ENCODE results near the gene GNMT. TPM values are rescaled to one million over a fixed set of nuclear protein-coding genes. Genes with fewer than 3 reads are reported as not detected.

GNMT gene
- 1.4 and 2.0 TPM in 2 replicates for polyA plus RNA-seq (2012; rRNA removed)
- 0.48 and 0.56 TPM in 2 replicates for polyA plus RNA-seq (2012; cell fraction: cytosol; rRNA removed)
- 11.9 and 12.7 TPM in 2 replicates for polyA plus RNA-seq (2012; cell fraction: nucleus; rRNA removed)

GRCh38 chr6:42960243-42961019 lies at the start of gene GNMT:
Gene GNMT, plus strand, starts transcription at chr6:42960754. Its CDS starts 14 bp downstream, at chr6:42960768.
- DNase-seq, result peak; percentile 84
- WGBS (ENCODE audit: low lambda C conversion rate), result 58% methylated on average over 23 of the region's 62 CpGs
- no peak within 1 kb of the TSS for H3K9ac ChIP-seq
- no peak within 1 kb of the TSS; the same call in 1 of the 2 replicates for H3K4me2 ChIP-seq
- H3K4me1 ChIP-seq (ENCODE audit: control insufficient read depth in 1 of 2, insufficient read depth in 2 of 2, low read depth in 1 of 2, low read length in 1 of 2), result peaks cover 0 to 7% of the 10 kb centered on the region in 2 experiments; a peak in 1 of 4 replicates
- CTCF ChIA-PET, result interaction anchor here (1.1 to 1.2 kb wide), 2 partner anchors 75 to 170 kb away, joined by 3 read pairs; no protein-coding TSS in a partner anchor
- no peaks in the 10 kb centered on the region for H4K20me1 ChIP-seq (ENCODE audit: insufficient read depth)
- H3F3A ChIP-seq (replicated peaks; ENCODE audit: insufficient read depth), result no peaks in the 10 kb centered on the region
- H3K9me2 ChIP-seq, result no peaks in the 10 kb centered on the region
- peak within 1 kb of the TSS in 1 of 2 experiments; percentile 34; a peak in 2 of 4 replicates for H3K4me3 ChIP-seq (ENCODE audit: low read depth in 2 of 2, low read length in 1 of 2)
- no peaks in the 10 kb centered on the region for H3K79me2 ChIP-seq (ENCODE audit: insufficient read depth)
- H2AFZ ChIP-seq (ENCODE audit: low read depth), result no peak within 1 kb of the TSS
- no peaks in the 10 kb centered on the region for H3K9me3 ChIP-seq
- no peak within 1 kb of the TSS for H3K27ac ChIP-seq (ENCODE audit: low read depth in 2 of 2, low read length in 1 of 2)
- POLR2A ChIA-PET, result interaction anchor here (1.0 to 1.5 kb wide), 3 partner anchors 14 to 31 kb away, joined by 3 to 5 read pairs (median 4); partner anchors contain the start of genes CNPY3 and PEX6
- peaks cover 0 to 15% of the 10 kb centered on the region in 2 experiments for H3K36me3 ChIP-seq (replicated peaks in 1 of 2; ENCODE audit: control insufficient read depth in 1 of 2, insufficient read depth in 2 of 2, low read length in 1 of 2)
- H3K27me3 ChIP-seq (ENCODE audit: insufficient read depth), result no peaks in the 10 kb centered on the region
- TF ChIP-seq POLR2AphosphoS5 (IDR thresholded peaks at IDR 0.05; ENCODE audit: low read depth, low read length) (no peak), TEAD4 (IDR thresholded peaks at IDR 0.05; ENCODE audit: borderline replicate concordance, insufficient read depth) (no peak), SIN3A (IDR thresholded peaks at IDR 0.05; ENCODE audit: borderline replicate concordance, low read depth, low read length) (no peak), SMC3 (IDR thresholded peaks at IDR 0.05; ENCODE audit: low read depth, low read length) (no peak), NRF1 (IDR thresholded peaks at IDR 0.05; ENCODE audit: low read depth, low read length) (no peak), RFX5 (IDR thresholded peaks at IDR 0.05; ENCODE audit: low read length) (no peak), FOSL2 (IDR thresholded peaks at IDR 0.05; ENCODE audit: borderline replicate concordance, low read depth) (no peak), TAF1 (IDR thresholded peaks at IDR 0.05; ENCODE audit: borderline replicate concordance, low read depth, low read length) (no peak), GABPA (IDR thresholded peaks at IDR 0.05; ENCODE audit: low read depth) (no peak), CHD2 (IDR thresholded peaks at IDR 0.05; ENCODE audit: low read length, partially characterized antibody) (no peak), EZH2phosphoT487 (IDR thresholded peaks at IDR 0.05; ENCODE audit: borderline replicate concordance, low read depth) (no peak), YY1 (IDR thresholded peaks at IDR 0.05; ENCODE audit: low read depth) (no peak), FOXJ3 (CRISPR knock-in tag; IDR thresholded peaks at IDR 0.05) (no peak), RAD21 (IDR thresholded peaks at IDR 0.05; ENCODE audit: low read length) (no peak)
- TF ChIP-seq, protein P1, sequence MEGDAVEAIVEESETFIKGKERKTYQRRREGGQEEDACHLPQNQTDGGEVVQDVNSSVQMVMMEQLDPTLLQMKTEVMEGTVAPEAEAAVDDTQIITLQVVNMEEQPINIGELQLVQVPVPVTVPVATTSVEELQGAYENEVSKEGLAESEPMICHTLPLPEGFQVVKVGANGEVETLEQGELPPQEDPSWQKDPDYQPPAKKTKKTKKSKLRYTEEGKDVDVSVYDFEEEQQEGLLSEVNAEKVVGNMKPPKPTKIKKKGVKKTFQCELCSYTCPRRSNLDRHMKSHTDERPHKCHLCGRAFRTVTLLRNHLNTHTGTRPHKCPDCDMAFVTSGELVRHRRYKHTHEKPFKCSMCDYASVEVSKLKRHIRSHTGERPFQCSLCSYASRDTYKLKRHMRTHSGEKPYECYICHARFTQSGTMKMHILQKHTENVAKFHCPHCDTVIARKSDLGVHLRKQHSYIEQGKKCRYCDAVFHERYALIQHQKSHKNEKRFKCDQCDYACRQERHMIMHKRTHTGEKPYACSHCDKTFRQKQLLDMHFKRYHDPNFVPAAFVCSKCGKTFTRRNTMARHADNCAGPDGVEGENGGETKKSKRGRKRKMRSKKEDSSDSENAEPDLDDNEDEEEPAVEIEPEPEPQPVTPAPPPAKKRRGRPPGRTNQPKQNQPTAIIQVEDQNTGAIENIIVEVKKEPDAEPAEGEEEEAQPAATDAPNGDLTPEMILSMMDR (IDR thresholded peaks at IDR 0.05), result no peak
- TF ChIP-seq, protein P2, sequence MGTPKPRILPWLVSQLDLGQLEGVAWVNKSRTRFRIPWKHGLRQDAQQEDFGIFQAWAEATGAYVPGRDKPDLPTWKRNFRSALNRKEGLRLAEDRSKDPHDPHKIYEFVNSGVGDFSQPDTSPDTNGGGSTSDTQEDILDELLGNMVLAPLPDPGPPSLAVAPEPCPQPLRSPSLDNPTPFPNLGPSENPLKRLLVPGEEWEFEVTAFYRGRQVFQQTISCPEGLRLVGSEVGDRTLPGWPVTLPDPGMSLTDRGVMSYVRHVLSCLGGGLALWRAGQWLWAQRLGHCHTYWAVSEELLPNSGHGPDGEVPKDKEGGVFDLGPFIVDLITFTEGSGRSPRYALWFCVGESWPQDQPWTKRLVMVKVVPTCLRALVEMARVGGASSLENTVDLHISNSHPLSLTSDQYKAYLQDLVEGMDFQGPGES (IDR thresholded peaks at IDR 0.05; ENCODE audit: low read depth, low read length), result no peak
- TF ChIP-seq, protein P3, sequence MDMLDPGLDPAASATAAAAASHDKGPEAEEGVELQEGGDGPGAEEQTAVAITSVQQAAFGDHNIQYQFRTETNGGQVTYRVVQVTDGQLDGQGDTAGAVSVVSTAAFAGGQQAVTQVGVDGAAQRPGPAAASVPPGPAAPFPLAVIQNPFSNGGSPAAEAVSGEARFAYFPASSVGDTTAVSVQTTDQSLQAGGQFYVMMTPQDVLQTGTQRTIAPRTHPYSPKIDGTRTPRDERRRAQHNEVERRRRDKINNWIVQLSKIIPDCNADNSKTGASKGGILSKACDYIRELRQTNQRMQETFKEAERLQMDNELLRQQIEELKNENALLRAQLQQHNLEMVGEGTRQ (IDR thresholded peaks at IDR 0.05; ENCODE audit: borderline replicate concordance, low read depth, low read length), result no peak

All from SK-N-SH (cell line).